Activated CD8-positive, alpha-beta memory T cell treated with anti-CD3 and anti-CD28 coated beads for 24 hours (primary cell): Measurements from ENCODE around the gene SLC2A13.
"Not testable (repeated sequence)": the region's sequence is repeated elsewhere in the genome, so short reads cannot be mapped to it uniquely, and the experiment has no call there.

Source experiments
- DNase-seq: peaks from one replicate; pipeline ENCODE4 v3.0.0-alpha.2; 2020

Gene SLC2A13

GRCh38 chr12:39922598-39922997 lies 183.3 kb downstream of the SLC2A13 start:
- not testable (repeated sequence) for DNase-seq

DNA sequence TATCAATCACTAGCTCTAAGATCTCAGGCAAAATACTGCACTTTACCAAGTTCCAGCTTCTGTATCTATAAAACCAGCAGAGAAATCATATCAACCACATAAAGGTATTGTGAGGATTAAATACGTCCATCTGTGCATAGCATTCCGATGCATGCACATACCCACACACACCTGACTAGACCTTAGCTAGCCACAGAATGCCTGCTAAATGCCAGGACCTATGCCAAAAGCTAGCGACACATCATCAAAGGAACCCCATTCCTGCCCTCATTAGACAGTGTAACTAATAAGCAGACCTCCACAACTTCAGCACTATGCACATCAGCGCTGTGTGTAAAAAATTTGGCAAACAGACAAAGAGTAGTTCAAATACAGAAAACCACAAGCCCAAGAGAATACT lies 185.2 kb downstream of the SLC2A13 start:
- no peak for DNase-seq

GRCh38 chr12:39920222-39920621 lies 185.7 kb downstream of the SLC2A13 start:
- no peak for DNase-seq

DNA sequence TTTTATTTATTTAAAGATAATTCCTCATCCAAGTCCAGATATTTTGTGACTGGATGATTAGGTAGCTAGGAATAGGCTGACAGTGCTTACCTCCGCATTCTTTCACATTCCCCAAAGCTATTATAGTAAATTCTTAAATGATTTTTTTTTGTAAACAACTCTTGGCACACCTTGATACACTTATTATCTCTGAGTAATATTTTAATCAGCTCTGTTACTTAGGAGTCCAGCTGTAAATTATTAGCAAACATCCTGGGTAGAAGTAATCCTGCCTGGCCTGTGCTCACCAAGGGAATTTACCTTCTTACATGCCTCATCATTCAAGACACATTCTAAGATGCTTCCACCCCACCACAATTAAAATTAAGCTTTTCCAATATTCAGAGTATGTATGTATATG lies 186.1 kb downstream of the SLC2A13 start:
- DNase-seq: no peak

- no peak for DNase-seq
These were observed 190.6 kb downstream of the SLC2A13 start for GRCh38 chr12:39915249-39915648.

DNA sequence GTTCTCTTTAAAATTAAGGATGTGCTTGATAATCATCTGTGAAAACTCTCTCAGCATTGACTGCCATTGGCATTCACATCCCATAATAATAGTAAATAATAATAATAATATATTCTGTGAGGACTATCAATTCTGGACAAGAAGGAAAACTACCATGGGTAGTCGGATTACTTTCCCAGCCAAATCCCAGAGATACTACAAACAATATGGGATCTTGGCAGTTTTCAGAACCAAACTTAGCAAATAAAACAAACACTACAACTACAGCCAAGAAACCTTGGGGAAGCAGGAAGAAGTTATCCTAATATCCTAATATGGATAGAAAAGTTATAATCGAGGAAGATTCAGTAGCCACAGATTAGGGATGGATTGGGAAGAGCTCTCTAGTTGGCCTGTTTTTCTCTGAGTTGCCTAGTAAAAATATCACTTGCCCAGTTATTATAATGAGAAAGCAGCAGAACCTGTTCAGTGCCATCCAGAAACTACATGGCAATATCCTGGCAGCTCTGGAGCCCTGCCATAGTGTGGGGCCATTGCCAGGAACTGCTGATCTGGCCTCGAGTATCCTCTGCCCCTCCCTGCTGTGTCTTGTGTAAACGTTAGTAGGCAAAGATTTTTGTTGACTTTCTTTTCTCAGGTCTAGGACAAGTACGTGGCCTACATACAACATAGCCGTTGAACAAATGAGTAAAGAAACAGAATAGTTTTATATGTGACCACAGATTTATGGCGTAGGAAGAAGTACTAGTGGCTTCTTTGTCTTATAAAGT lies 193.5 kb downstream of the SLC2A13 start:
- no peak for DNase-seq

DNA sequence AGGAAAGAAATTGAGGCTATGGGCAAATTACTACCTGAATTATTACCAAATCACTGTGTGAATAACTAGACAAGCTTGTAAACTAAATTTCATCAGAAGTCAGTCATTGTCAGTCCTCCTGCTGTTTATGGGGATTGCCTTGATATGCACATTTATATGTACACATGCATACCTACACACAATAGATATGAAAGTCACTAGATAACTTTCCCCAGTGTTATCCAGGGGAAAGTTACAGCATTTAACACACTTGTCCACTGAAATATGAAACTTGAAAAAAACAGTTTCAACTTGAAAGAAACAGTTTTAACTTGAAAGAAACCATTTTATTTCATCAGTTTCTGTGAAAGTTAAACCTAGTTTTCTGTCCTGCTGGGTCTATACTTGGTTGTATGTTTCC lies 199.6 kb downstream of the SLC2A13 start:
- no peak for DNase-seq

DNA sequence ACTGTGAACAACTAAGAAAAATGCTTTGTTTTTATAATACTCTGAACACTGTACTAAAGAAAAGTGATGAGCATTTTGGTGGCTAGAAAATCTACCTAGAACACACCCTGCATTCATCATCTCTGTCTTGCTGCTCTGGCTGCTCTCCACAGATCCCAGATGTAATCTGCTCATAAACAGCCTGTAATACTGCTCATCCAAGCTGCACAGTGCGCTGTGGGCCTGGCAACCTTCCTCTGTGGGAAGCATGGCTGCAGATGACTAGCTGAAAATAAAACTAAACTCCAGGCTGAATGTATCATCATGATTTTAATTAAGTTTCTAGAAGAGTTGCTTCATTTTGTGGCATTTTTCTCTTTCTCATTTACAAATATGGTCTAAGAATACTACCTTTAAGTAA lies 200.7 kb downstream of the SLC2A13 start:
- DNase-seq: no peak

GRCh38 chr12:39902821-39903220 lies 203.1 kb downstream of the SLC2A13 start:
- no peak for DNase-seq

DNA sequence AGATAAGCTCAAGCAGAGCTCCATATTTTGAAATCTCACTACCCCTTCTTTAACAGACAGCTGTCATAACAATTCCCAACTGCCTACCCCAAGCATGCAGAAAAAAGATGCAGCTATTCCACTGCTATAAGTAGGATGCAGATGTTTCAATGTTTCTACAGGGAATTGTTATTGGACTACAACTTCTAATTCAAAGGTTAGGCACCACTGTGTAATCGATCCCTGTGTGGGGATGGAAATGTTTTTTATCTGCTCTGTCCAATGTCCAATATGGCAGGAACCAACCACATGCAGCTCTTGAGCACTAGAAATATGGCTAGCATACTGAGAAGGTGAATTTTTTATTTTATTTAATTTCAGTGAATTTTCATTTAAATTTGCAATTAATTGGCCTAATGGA lies 208.6 kb downstream of the SLC2A13 start:
- DNase-seq: no peak

GRCh38 chr12:39893388-39893787 lies 212.5 kb downstream of the SLC2A13 start:
- not testable (repeated sequence) for DNase-seq

- DNase-seq: no peak
These were observed 213.7 kb downstream of the SLC2A13 start for GRCh38 chr12:39892146-39892545.

DNA sequence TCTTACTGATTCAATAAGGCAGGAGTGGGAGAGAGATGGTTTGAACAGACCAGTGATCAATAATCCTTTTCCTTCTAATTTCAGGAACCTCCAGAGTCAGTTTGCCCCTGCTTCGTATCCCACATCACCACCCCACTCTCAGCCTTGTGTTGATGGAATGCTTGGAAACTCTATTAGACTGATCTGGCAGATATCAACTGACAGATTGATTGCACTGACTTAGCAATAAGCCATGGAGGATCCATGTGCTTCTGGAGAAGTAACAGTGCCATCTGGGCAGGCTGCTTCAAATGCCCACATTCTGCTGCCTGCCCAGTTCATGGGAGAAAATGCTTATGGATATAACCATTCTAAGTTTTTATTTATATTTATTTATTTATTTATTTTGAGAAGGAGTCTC lies 218.0 kb downstream of the SLC2A13 start:
- DNase-seq: no peak

GRCh38 chr12:39886106-39886505 lies 219.8 kb downstream of the SLC2A13 start:
- DNase-seq: no peak

DNA sequence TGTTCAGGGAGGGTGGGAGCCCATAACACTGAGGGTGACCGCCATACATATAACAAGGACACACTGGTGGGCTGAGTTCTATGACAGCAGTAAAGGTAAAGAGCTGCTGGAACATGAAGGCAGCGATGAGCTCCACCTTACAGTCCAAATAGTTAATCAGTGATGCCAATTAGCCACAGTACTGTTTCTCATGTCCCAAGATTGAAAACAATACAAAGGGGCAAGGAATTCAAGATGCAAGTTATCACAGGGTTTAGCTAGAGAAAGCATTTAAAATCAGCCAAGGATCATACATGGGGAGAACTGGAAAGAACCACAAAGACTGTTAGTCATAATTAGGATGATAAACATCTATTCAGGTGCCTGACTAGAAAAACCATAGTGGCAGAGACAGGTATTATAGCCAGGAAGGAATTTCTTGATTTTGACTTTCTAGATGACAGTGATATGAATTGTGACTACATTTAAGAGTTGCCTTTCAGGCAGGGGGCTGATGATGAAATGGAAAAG lies 221.2 kb downstream of the SLC2A13 start:
- no peak for DNase-seq

GRCh38 chr12:39883411-39883810 lies 222.5 kb downstream of the SLC2A13 start:
- DNase-seq: no peak

- no peak for DNase-seq
These were observed 227.1 kb downstream of the SLC2A13 start for GRCh38 chr12:39878753-39879152.

- no peak for DNase-seq
These were observed 230.2 kb downstream of the SLC2A13 start for GRCh38 chr12:39875721-39876120.

DNA sequence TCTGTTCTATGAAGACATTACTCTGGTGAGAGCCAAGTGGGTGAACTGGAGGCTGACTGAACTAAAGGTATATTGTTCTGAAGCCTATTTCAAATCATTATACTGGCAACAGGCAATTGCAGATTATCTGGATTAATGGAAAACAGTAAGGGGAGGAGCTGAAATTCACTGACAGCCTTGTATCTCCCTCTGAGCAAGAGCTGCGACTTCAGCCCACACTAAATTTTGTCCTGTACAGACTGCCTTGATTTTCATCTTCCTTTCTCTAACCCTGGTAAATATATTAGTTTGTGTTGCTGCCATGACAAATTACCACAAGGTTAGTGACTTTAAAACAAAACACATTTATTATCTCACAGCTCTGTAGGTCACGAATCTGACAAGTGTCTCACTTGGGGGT lies 231.1 kb downstream of the SLC2A13 start:
- no peak for DNase-seq

DNA sequence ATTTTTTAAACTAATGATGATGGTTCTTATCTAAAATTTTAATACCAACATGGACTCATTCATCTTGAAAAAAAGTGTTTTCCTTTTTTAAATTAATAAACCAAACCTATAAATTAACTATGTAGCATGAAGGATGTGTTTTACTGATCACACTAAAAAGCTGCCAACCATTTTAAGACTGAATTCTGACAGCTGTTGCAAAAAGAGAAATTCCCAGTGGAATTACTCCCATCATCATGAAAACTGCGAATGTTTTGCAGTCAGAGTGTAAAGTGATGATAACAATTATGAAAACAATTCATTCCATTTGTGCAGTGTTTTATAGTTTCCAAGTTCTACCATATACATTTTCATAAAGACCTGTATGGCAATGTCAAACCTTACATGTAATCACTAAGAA lies 232.8 kb downstream of the SLC2A13 start:
- no peak for DNase-seq

DNA sequence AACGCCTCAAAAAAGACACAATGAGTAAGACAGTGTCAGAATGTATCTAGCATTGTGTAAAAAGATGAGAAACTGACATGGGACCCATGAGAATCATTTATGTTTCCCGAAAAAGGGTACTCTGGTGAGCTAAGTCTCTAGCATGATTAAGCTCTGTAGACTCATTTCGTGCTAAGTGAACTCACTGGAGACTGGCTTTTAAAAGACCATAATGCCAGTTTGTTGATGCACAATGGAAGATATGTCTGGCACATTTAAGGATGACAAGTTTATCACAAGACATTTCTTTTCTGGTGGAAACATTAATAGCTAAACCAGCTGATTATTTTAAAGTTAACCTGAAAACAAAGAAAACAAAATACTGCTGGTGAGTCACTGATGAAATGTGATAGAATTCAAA lies 233.5 kb downstream of the SLC2A13 start:
- no peak for DNase-seq

- DNase-seq: no peak
These were observed 237.6 kb downstream of the SLC2A13 start for GRCh38 chr12:39868328-39868725.

- DNase-seq: no peak
These were observed 238.1 kb downstream of the SLC2A13 start for GRCh38 chr12:39867631-39868327.

- DNase-seq: no peak
These were observed 239.7 kb downstream of the SLC2A13 start for GRCh38 chr12:39866135-39866534.
